HepG2 (cell line): ENCODE results near the gene RABL2B. TPM values are rescaled to one million over a fixed set of nuclear protein-coding genes. Genes with fewer than 3 reads are reported as not detected.
"Not testable (repeated sequence)": the region's sequence is repeated elsewhere in the genome, so short reads cannot be mapped to it uniquely, and the experiment has no call there.

Source experiments
- ATAC-seq: fragments of 200-7000 bp; cut with Tn5 transposase; 3 replicates; pipeline ENCODE4 v1.9.1; 2020; ENCODE audit warnings: mild to moderate bottlenecking, moderate library complexity
- BruUV-seq: library from RNA; stranded (reverse); fragments of 400-500 nt; replicated peaks from 2 replicates; lab custom pipeline; 2021; lab: Mats Ljungman, UMichigan
- CTCF ChIA-PET: fragments of 300-600 bp; formaldehyde crosslinking; extraction: SDS; loops from one replicate; lab custom pipeline; 2021; ENCODE audit warnings: low total read pairs, inconsistent platforms, low intra/inter-chr PET ratio; lab: Yijun Ruan, JAX
- POLR2A ChIA-PET: fragments of 350-600 bp; sonication (Branson Sonifier 250); formaldehyde crosslinking; loops from one replicate; lab custom pipeline; 2020; ENCODE audit warnings: antibody characterized with exemption, inconsistent platforms; lab: Yijun Ruan, JAX
- DNase-seq: peaks from one replicate; pipeline ENCODE4 v3.0.0-alpha.2; 2015; ENCODE audit warnings: low spot score
- FAIRE-seq: peaks from 3 replicates; lab custom pipeline; 2011; peaks lifted over from hg19 to GRCh38; lab: Jason Lieb, UNC
- H2AFZ ChIP-seq: one replicate; pipeline ENCODE4 v1.6.1; 2011; ENCODE audit warnings: low read length, inconsistent platforms
- H3K27ac ChIP-seq: fragments of 300-600 bp; 3 replicates; pipeline ENCODE4 v1.8.0; 2011; ENCODE audit warnings: mixed run types, mild to moderate bottlenecking, mixed read lengths, low read length, inconsistent platforms; ENCODE audit not compliant: insufficient read depth; ENCODE audit errors: extremely low read length
- H3K27me3 ChIP-seq, 2 experiments: fragments of 200-600 bp in 1 of 2; 2 replicates in 1 of 2; 3 replicates in 1 of 2; pipeline versions ENCODE4 v1.6.0 to v1.8.0; 2011; ENCODE audit warnings: low read length in 2 of 2, mild to moderate bottlenecking in 2 of 2, moderate library complexity in 2 of 2, inconsistent platforms in 1 of 2; ENCODE audit not compliant: insufficient read depth in 2 of 2, control insufficient read depth in 1 of 2
- H3K36me3 ChIP-seq, 2 experiments: fragments of 200-600 bp in 1 of 2; replicated peaks in 1 of 2; 2 replicates in 1 of 2; 3 replicates in 1 of 2; pipeline versions ENCODE4 v1.5.1 to v1.8.0; 2011; ENCODE audit warnings: low read length in 2 of 2, inconsistent platforms in 1 of 2; ENCODE audit not compliant: insufficient read depth in 2 of 2, control insufficient read depth in 1 of 2
- H3K4me1 ChIP-seq: 2 replicates; pipeline ENCODE4 v1.5.1; 2012; ENCODE audit warnings: low read length, inconsistent platforms; ENCODE audit not compliant: insufficient read depth
- H3K4me2 ChIP-seq: 2 replicates; pipeline ENCODE4 v1.6.0; 2011; ENCODE audit warnings: low read depth, low read length, inconsistent platforms
- H3K4me3 ChIP-seq, 3 experiments: fragments of 200-600 bp in 1 of 3; sonication (generic), shearing (Covaris generic) in 1 of 3; replicated peaks in 1 of 3; 2 replicates each; pipeline ENCODE4 v1.5.1; 2011 to 2016; ENCODE audit warnings: low read length in 3 of 3, inconsistent platforms in 2 of 3, low read depth in 2 of 3, mild to moderate bottlenecking in 2 of 3, control low read depth in 1 of 3, mixed read lengths in 1 of 3; ENCODE audit not compliant: insufficient read depth in 1 of 3
- H3K79me2 ChIP-seq: one replicate; pipeline ENCODE4 v1.6.1; 2011; ENCODE audit warnings: low read length, inconsistent platforms; ENCODE audit not compliant: insufficient read depth
- H3K9ac ChIP-seq: 2 replicates; pipeline ENCODE4 v1.6.0; 2011; ENCODE audit warnings: mild to moderate bottlenecking, low read depth, low read length, inconsistent platforms; ENCODE audit not compliant: insufficient read depth
- H3K9me3 ChIP-seq: 2 replicates; pipeline ENCODE4 v1.5.1; 2012; ENCODE audit warnings: mild to moderate bottlenecking, low read length
- H4K20me1 ChIP-seq: 2 replicates; pipeline ENCODE4 v1.6.0; 2011; ENCODE audit warnings: inconsistent platforms, mild to moderate bottlenecking, low read length, moderate library complexity; ENCODE audit not compliant: insufficient read depth
- GZF1 ChIP-seq: sonication (generic); formaldehyde crosslinking; IDR thresholded peaks from 2 replicates; pipeline ENCODE4 v1.5.1; 2020; ENCODE audit warnings: mild to moderate bottlenecking, missing genetic modification reagents
- POGK ChIP-seq: sonication (generic); formaldehyde crosslinking; conservative IDR thresholded peaks from 2 replicates; pipeline ENCODE4 v1.8.0; 2022; ENCODE audit warnings: mild to moderate bottlenecking, moderate library complexity, missing genetic modification reagents
- WGBS: methylation state at CpG from one replicate; pipeline ENCODE4 v1.1.6; 2017; ENCODE audit warnings: low lambda C conversion rate; 5-methylcytosine and 5-hydroxymethylcytosine counted together
- in situ Hi-C: cut with HindIII; loops from 2 replicates; pipeline ENCODE4 v1.10.0; 2017; ENCODE audit warnings: low pct_unique_long_range_greater_than_20kb; ENCODE audit not compliant: extremely low pct_ligation_motif_present
- intact Hi-C: fragments of 100-400 bp; cut with micrococcal nuclease; formaldehyde crosslinking; loops from one replicate; pipeline ENCODE4 v1.10.0; 2022; ENCODE audit not compliant: unreplicated experiment
- polyA plus RNA-seq, 8 experiments: library from polyadenylated mRNA; depleted of rRNA in 3 of 8; stranded (reverse) in 7 of 8; unstranded in 1 of 8; fragments of >200 nt; fragmentation: Illumina TruSeq in 4 of 8; extraction: Trizol in 4 of 8; gene quantifications; 2 replicates each; pipeline versions ENCODE4 v1.2.1 to v1.2.3, GENCODE V29; 2011 to 2016; ENCODE audit warnings: low read depth in 4 of 8, missing spikeins in 1 of 8, mixed read lengths in 1 of 8; ENCODE audit not compliant: insufficient read depth in 1 of 8
- total RNA-seq, 5 experiments: library from RNA; depleted of rRNA; stranded (reverse); fragments of >200 nt; fragmentation: Illumina TruSeq; extraction: Trizol; gene quantifications; 2 replicates each; pipeline ENCODE4 v1.2.3, GENCODE V29; 2016; ENCODE audit warnings: low read depth in 1 of 5

The RABL2B gene
- total and polyA plus RNA-seq, 2 of the 13 experiments (the other 11 are each of a cell fraction or from before 2014, with no cell fraction given): 8.0 to 27.9 TPM

- H3K4me1 ChIP-seq, H3K9ac ChIP-seq, FAIRE-seq, H3K4me3 ChIP-seq, H3K27me3 ChIP-seq, H3K4me2 ChIP-seq, H3K79me2 ChIP-seq, H3K9me3 ChIP-seq, CTCF ChIA-PET, intact Hi-C loops, H3K27ac ChIP-seq, ATAC-seq, DNase-seq, in situ Hi-C loops, POLR2A ChIA-PET, H2AFZ ChIP-seq, H3K36me3 ChIP-seq, BruUV-seq, H4K20me1 ChIP-seq: not testable (repeated sequence)
- 91% methylated on average over 2 of the region's 2 CpGs for WGBS
These were observed 21.6 kb downstream of the RABL2B start for GRCh38 chr22:50761829-50762228.

- H4K20me1 ChIP-seq, CTCF ChIA-PET: not testable (repeated sequence)
- 44% methylated on average over 9 of the region's 10 CpGs for WGBS
These were observed 23.7 kb downstream of the RABL2B start for GRCh38 chr22:50759597-50760341.

More at GRCh38 chr22:50759597-50760341, 23.7 kb downstream of the RABL2B start:
- not testable (repeated sequence) for H3K9me3 ChIP-seq, H3K27me3 ChIP-seq
- peak; percentile 99 for TF ChIP-seq GZF1
- TF ChIP-seq POGK: peak; percentile 77; the same call in 1 of the 2 replicates
- TF ChIP-seq, all 625 proteins: peak for 2; not testable (repeated sequence) for 623
- H2AFZ ChIP-seq, ATAC-seq, intact Hi-C loops, FAIRE-seq, H3K79me2 ChIP-seq, H3K4me3 ChIP-seq, H3K9ac ChIP-seq, in situ Hi-C loops, BruUV-seq, H3K4me2 ChIP-seq, H3K4me1 ChIP-seq, H3K27ac ChIP-seq, H3K36me3 ChIP-seq: not testable (repeated sequence)
- POLR2A ChIA-PET: interaction anchor here (1.0 kb wide), 1 partner anchor 60 kb away, joined by 5 read pairs; no protein-coding TSS in a partner anchor
- DNase-seq: peak; percentile 34
